PFSK-1 (cell line): Measurements from ENCODE around the gene RARRES1.

Source experiments
- FOXP2 ChIP-seq: optimal IDR thresholded peaks from 2 replicates; pipeline ENCODE3; 2011; ENCODE audit warnings: borderline replicate concordance, control low read depth, inconsistent platforms; ENCODE audit not compliant: insufficient read depth; ENCODE audit errors: extremely low read length, extremely low read depth
- POLR2AphosphoS5 ChIP-seq: IDR thresholded peaks from 2 replicates; pipeline ENCODE4 v1.6.1; 2012; ENCODE audit warnings: low read depth, mild to moderate bottlenecking, control low read depth, low read length, moderate library complexity
- SIN3A ChIP-seq: IDR thresholded peaks from 2 replicates; pipeline ENCODE4 v1.6.1; 2012; ENCODE audit warnings: mild to moderate bottlenecking, low read length, moderate library complexity, borderline replicate concordance; ENCODE audit not compliant: insufficient read depth
- TAF1 ChIP-seq: IDR thresholded peaks from 2 replicates; pipeline ENCODE4 v1.6.1; 2012; ENCODE audit warnings: low read length, control low read depth, borderline replicate concordance; ENCODE audit not compliant: insufficient read depth
- TF ChIP-seq, protein P1 (sequence below), 2 experiments: IDR thresholded peaks; 2 replicates each; pipeline versions ENCODE4 v1.6.1 to v1.8.0; 2011 to 2012; ENCODE audit warnings: low read depth in 2 of 2, low read length in 2 of 2, control low read depth in 1 of 2, inconsistent platforms in 1 of 2, mild to moderate bottlenecking in 1 of 2, moderate library complexity in 1 of 2; ENCODE audit not compliant: insufficient read depth in 1 of 2

DNA sequence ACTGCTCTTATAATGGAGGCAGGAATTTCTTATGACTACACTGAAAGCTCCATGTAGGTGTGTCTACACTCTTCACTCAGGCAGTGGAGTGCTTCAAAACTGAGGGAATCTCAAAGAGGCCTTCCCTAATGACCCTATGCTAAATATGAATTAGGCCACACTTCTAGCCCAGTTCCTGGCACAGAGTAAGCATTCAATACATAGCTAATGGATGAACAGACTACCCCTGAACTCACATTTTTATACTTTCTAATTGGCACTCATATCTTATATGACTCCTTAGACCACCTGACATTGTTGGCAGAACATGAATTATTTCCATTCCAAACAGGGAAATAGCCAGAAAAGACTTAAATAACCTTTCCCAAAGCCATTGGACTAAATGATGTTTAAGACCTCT, 3.4 kb downstream of the RARRES1 start:
- TF ChIP-seq POLR2AphosphoS5: no peak
- no peak for TF ChIP-seq TAF1
- TF ChIP-seq, protein P1, sequence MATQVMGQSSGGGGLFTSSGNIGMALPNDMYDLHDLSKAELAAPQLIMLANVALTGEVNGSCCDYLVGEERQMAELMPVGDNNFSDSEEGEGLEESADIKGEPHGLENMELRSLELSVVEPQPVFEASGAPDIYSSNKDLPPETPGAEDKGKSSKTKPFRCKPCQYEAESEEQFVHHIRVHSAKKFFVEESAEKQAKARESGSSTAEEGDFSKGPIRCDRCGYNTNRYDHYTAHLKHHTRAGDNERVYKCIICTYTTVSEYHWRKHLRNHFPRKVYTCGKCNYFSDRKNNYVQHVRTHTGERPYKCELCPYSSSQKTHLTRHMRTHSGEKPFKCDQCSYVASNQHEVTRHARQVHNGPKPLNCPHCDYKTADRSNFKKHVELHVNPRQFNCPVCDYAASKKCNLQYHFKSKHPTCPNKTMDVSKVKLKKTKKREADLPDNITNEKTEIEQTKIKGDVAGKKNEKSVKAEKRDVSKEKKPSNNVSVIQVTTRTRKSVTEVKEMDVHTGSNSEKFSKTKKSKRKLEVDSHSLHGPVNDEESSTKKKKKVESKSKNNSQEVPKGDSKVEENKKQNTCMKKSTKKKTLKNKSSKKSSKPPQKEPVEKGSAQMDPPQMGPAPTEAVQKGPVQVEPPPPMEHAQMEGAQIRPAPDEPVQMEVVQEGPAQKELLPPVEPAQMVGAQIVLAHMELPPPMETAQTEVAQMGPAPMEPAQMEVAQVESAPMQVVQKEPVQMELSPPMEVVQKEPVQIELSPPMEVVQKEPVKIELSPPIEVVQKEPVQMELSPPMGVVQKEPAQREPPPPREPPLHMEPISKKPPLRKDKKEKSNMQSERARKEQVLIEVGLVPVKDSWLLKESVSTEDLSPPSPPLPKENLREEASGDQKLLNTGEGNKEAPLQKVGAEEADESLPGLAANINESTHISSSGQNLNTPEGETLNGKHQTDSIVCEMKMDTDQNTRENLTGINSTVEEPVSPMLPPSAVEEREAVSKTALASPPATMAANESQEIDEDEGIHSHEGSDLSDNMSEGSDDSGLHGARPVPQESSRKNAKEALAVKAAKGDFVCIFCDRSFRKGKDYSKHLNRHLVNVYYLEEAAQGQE (IDR thresholded peaks at IDR 0.05; ENCODE audit: insufficient read depth in 1 of 2, low read depth in 2 of 2, low read length in 2 of 2): no peak
- TF ChIP-seq SIN3A: no peak
- TF ChIP-seq FOXP2: no peak
